GM12892 (cell line): ENCODE data around the gene CHRDL2.

Experiments used
- DNase-seq: peaks from one replicate; pipeline ENCODE4 v3.0.0; 2011; ENCODE audit not compliant: insufficient read length
- FAIRE-seq: peaks from 2 replicates; lab custom pipeline; 2011; peaks lifted over from hg19 to GRCh38; lab: Jason Lieb, UNC
- POLR2A ChIP-seq: IDR thresholded peaks from 2 replicates; pipeline ENCODE4 v1.6.1; 2011; ENCODE audit warnings: low read depth, low read length, control low read depth
- POLR2AphosphoS5 ChIP-seq: IDR thresholded peaks from 2 replicates; pipeline ENCODE4 v1.6.1; 2011; ENCODE audit warnings: low read depth, low read length, control low read depth
- TAF1 ChIP-seq: IDR thresholded peaks from 2 replicates; pipeline ENCODE4 v1.6.1; 2011; ENCODE audit warnings: low read depth, mild to moderate bottlenecking, control low read depth, low read length, borderline replicate concordance

The CHRDL2 gene

GRCh38 chr11:74703211-74703610, 28.0 kb downstream of the CHRDL2 start:
- DNase-seq (no peak), FAIRE-seq (no peak)
- TF ChIP-seq TAF1 (no peak), POLR2AphosphoS5 (no peak), POLR2A (no peak)

GRCh38 chr11:74702383-74703007, 28.7 kb downstream of the CHRDL2 start:
- no peak for TF ChIP-seq POLR2A
- no peak for TF ChIP-seq POLR2AphosphoS5
- TF ChIP-seq TAF1 = no peak
- FAIRE-seq (peak; percentile 96), DNase-seq (peak; percentile 62)

- TF ChIP-seq POLR2A (no peak), TAF1 (no peak), POLR2AphosphoS5 (no peak)
- no peak for DNase-seq
- FAIRE-seq = peak; percentile 14
Observed at GRCh38 chr11:74701351-74701750, 29.9 kb downstream of the CHRDL2 start.

- no peak for FAIRE-seq
- no peak for TF ChIP-seq TAF1
- TF ChIP-seq POLR2A = no peak
- TF ChIP-seq POLR2AphosphoS5 = no peak
- DNase-seq = no peak
Observed at GRCh38 chr11:74699615-74700396, 31.4 kb downstream of the CHRDL2 start.

GRCh38 chr11:74697722-74698121, 33.5 kb downstream of the CHRDL2 start:
- no peak for DNase-seq
- FAIRE-seq = no peak
- no peak for TF ChIP-seq TAF1
- no peak for TF ChIP-seq POLR2AphosphoS5
- TF ChIP-seq POLR2A = no peak

- DNase-seq = no peak
- TF ChIP-seq POLR2AphosphoS5 = no peak
- TF ChIP-seq TAF1 = no peak
- no peak for TF ChIP-seq POLR2A
- FAIRE-seq = peak; percentile 56
Observed at GRCh38 chr11:74696939-74697675, 34.1 kb downstream of the CHRDL2 start.

- DNase-seq (no peak), FAIRE-seq (no peak)
- no peak for TF ChIP-seq POLR2A
- no peak for TF ChIP-seq POLR2AphosphoS5
- TF ChIP-seq TAF1 = no peak
Observed at GRCh38 chr11:74696500-74696899, 34.7 kb downstream of the CHRDL2 start.

- DNase-seq (no peak), FAIRE-seq (no peak)
- TF ChIP-seq TAF1 (no peak), POLR2AphosphoS5 (no peak), POLR2A (no peak)
Observed at GRCh38 chr11:74695705-74696280, 35.4 kb downstream of the CHRDL2 start.

- FAIRE-seq (no peak), DNase-seq (no peak)
- no peak for TF ChIP-seq POLR2AphosphoS5
- TF ChIP-seq POLR2A = no peak
- TF ChIP-seq TAF1 = no peak
Observed at GRCh38 chr11:74694136-74694930, 36.9 kb downstream of the CHRDL2 start.

- no peak for TF ChIP-seq POLR2AphosphoS5
- no peak for TF ChIP-seq POLR2A
- DNase-seq (no peak), FAIRE-seq (peak; percentile 17)
Observed at GRCh38 chr11:74693531-74693930, 37.7 kb downstream of the CHRDL2 start.
